Central memory CD8-positive, alpha-beta T cell (primary cell): ENCODE measurements around the gene SAP30BP.
A peak's percentile ranks its signal among the peaks of the same experiment; 100 is the strongest.

Experiments used
- ATAC-seq: fragments of 150-1000 bp; cut with Tn5 transposase; replicated peaks from 2 replicates; pipeline ENCODE4 v1.10.0; 2022; ENCODE audit warnings: mild to moderate bottlenecking, moderate FRiP score, moderate number of reproducible peaks; ENCODE audit not compliant: poor library complexity, severe bottlenecking; ENCODE audit errors: extremely low read depth
- DNase-seq, 2 donors: peaks; one replicate each; pipeline ENCODE4 v3.0.0; 2021; ENCODE audit warnings: low spot score in 2 of 2
- H3K27ac Mint-ChIP-seq: one replicate; pipeline ENCODE4 v1.8.0; 2022; ENCODE audit warnings: low read depth, mild to moderate bottlenecking, moderate library complexity, mixed read lengths
- H3K27me3 Mint-ChIP-seq: one replicate; pipeline ENCODE4 v1.8.0; 2022; ENCODE audit warnings: mixed read lengths
- H3K36me3 Mint-ChIP-seq: one replicate; pipeline ENCODE4 v1.8.0; 2022; ENCODE audit warnings: mild to moderate bottlenecking, moderate library complexity, mixed read lengths; ENCODE audit not compliant: insufficient read depth
- H3K4me1 Mint-ChIP-seq: one replicate; pipeline ENCODE4 v1.8.0; 2022; ENCODE audit warnings: mixed read lengths
- H3K4me3 Mint-ChIP-seq: one replicate; pipeline ENCODE4 v1.8.0; 2022; ENCODE audit warnings: mild to moderate bottlenecking, moderate library complexity, mixed read lengths
- H3K9me3 Mint-ChIP-seq: one replicate; pipeline ENCODE4 v1.8.0; 2022; ENCODE audit warnings: mixed read lengths

SAP30BP gene

DNA sequence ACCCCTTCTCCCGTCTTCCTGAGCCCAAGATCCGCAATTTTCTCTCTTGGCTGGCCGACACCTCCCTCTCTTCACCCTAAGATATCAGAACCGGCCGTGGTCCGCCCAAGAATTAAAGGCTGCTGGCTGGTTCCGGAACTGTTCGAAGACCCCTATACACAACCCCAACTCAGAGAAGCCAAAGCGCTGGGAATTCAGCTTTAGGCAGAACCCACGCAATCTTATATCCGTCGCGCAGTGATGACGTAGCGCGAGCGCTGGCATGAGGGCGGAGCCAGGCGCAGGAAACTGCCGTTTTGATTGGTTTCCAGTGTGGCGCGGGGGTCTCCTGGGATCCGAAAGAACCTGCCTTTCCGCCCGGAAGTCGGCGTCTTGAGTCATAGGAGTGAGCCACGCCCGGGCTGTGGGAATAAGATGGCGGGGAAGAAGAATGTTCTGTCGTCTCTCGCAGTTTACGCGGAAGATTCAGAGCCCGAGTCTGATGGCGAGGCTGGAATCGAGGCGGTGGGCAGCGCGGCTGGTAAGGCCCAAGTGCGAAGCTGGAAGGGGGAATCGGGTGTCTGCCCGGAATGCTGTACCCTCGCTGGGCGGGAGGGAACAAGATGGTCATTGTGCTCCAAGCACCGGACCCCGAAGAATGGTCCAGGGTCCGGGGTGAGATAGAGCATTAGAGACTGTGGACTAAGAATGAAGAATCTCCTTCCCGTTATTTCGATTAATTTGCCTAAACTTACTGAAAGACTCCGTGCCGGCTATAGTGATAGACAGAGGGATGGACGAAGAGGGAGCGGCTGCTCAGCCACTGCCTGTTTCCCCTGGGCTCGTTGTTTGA lies at the start of gene SAP30BP, which contains the start of gene RECQL5:
SAP30BP (plus strand) TSS at position 380 of the 832 bp plus-strand sequence; CDS start at position 415, 35 bp downstream.
RECQL5 (minus strand) TSS at position 196 of the 832 bp plus-strand sequence. CDS start 597 bp downstream, outside the sequence.
- DNase-seq: peak; percentile 84 to 98
- no peaks in the 10 kb centered on the region for H3K9me3 Mint-ChIP-seq
- H3K27ac Mint-ChIP-seq: peak within 1 kb of the TSS; percentile 72
- H3K4me3 Mint-ChIP-seq: no peak within 1 kb of the TSS
- ATAC-seq: peak; percentile 100
- H3K4me1 Mint-ChIP-seq: peaks cover 26% of the 10 kb centered on the region
- peaks cover 35% of the 10 kb centered on the region for H3K36me3 Mint-ChIP-seq
- H3K27me3 Mint-ChIP-seq: no peaks in the 10 kb centered on the region

DNA sequence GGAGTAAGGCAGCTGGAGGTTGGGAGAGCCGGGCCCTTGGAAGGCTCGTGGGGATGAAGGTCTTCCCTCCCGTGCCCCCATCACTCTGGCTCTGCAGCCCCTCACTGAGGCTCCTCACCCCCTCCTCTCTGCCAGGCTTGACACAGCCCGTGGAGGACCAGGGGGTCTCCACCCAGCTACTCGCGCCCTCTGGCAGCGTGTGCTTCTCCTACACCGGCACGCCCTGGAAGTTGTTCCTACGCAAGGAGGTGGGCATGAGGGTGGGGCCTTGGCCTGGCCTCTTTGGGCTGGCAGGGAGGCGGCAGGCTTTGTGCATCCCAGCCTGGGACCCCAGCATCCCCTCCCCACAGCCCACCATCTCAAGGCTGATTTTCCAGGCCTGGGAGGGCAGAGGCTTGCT lies 49.5 kb upstream of the SAP30BP start:
- Mint-ChIP-seq H3K4me3 (no peak overlapping the region), H3K36me3 (no peaks in the 10 kb centered on the region), H3K27me3 (no peaks in the 10 kb centered on the region), H3K4me1 (peaks cover 6% of the 10 kb centered on the region), H3K9me3 (no peaks in the 10 kb centered on the region), H3K27ac (no peak overlapping the region)
- ATAC-seq (no peak), DNase-seq (no peak)

DNA sequence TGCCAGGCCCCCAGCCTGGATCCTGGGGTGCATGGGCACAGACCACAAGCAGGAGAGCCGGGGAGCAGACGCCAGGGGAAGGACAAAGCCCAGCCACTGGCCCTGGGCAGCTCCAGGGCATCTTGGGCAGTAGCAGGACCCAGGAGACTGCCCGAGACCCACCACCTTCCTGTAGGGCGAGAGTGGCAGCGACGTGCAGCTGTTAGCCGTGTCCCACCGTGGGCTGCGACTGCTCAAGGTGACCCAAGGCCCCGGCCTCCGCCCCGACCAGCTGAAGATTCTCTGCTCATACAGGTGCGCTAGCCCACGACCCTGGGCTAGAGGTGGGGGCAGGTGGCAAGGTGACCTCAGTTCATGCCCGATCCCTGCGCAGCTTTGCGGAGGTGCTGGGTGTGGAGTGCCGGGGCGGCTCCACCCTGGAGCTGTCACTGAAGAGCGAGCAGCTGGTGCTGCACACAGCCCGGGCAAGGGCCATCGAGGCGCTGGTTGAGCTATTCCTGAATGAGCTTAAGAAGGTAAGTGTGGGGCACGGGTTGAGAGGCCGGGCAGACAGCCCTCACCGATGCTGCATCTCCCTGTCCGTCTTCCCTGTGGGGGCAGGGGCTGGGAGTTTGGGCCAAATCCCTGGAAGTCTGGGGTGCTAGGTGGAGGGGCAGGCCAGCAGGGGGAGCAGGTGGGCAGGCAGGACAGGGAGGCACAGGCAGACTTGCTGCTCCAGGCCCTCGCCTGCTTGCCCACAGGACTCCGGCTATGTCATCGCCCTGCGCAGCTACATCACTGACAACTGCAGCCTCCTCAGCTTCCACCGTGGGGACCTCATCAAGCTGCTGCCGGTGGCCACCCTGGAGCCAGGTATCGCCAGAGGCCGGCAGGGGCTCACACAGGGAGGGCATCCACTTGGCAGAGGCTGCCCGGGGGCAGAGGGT lies 47.4 kb upstream of the SAP30BP start:
- Mint-ChIP-seq H3K27me3 (no peaks in the 10 kb centered on the region), H3K27ac (no peak overlapping the region), H3K36me3 (no peaks in the 10 kb centered on the region), H3K4me3 (no peak overlapping the region), H3K9me3 (no peaks in the 10 kb centered on the region), H3K4me1 (peaks cover 6% of the 10 kb centered on the region)
- no peak for ATAC-seq
- no peak for DNase-seq

DNA sequence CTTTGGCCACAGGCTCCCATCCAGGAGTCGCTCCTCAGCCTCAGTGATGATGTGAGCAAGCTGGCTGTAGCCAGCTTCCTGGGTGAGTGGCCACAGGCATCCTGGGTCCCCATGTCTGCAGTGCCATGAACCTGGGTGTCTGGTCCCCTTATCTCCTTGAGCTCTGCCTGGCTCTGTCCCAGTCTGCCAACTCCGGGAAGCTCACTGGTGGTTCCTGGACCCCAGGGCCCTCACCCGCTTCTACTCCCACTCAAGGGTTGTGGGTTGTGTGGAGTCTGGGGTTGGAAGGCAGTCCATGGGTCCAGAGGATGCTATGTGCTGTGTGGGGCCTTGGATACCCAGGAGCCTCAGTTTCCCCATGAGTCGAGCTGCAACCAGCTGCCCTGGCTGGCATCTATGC lies 45.6 kb upstream of the SAP30BP start:
- no peak overlapping the region for H3K27ac Mint-ChIP-seq
- no peaks in the 10 kb centered on the region for H3K27me3 Mint-ChIP-seq
- H3K36me3 Mint-ChIP-seq: peaks cover 2% of the 10 kb centered on the region
- no peak for DNase-seq
- no peaks in the 10 kb centered on the region for H3K9me3 Mint-ChIP-seq
- H3K4me1 Mint-ChIP-seq: peaks cover 6% of the 10 kb centered on the region
- no peak for ATAC-seq
- no peak overlapping the region for H3K4me3 Mint-ChIP-seq

DNA sequence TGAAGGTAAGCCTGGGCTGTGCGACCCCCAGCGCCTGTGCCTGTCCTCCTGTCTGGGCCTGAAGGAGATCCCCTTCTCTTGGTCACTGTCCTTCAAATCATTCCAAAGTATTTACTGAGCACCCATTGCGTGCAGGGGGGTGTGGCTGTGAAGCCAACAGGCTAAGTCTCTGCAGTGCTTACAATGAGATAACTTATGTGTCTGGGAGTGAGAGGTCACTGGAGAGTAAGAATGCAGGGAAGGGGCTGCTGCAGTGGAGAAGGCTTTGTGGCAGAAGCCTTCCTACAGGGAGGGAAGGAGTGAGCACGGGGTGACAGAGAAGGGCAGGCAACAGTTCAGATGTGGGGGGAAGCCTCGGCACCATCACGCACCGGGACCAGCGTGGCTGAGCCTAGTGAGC lies 45.1 kb upstream of the SAP30BP start:
- no peaks in the 10 kb centered on the region for H3K27me3 Mint-ChIP-seq
- peaks cover 6% of the 10 kb centered on the region for H3K4me1 Mint-ChIP-seq
- ATAC-seq: no peak
- no peak for DNase-seq
- no peak overlapping the region for H3K27ac Mint-ChIP-seq
- H3K4me3 Mint-ChIP-seq: no peak overlapping the region
- peaks cover 2% of the 10 kb centered on the region for H3K36me3 Mint-ChIP-seq
- no peaks in the 10 kb centered on the region for H3K9me3 Mint-ChIP-seq

DNA sequence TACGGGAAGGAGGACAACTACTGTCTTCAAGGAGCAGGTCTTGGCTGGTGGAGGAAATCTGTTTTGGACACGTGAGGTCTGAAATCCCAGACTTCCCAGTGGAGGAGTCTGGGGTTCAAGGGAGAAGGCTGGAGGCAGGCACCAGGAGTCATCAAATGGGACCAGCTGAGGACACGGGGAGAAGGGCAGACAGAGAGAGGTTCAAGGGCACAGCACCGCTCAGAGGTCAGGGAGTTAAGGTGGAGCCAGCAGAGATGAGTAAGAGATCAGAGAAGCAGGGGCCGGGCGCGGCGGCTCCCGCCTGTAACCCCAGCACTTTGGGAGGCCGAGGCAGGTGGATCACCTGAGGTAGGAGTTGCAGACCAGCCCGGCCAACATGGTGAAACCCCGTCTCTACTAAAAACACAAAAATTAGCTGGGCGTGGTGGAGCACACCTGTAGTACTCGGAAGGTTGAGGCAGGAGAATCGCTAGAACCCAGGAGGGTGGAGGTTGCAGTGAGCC lies 44.3 kb upstream of the SAP30BP start:
- Mint-ChIP-seq H3K27me3 (no peaks in the 10 kb centered on the region), H3K4me3 (no peak overlapping the region), H3K27ac (no peak overlapping the region), H3K4me1 (peaks cover 6% of the 10 kb centered on the region), H3K9me3 (no peaks in the 10 kb centered on the region), H3K36me3 (peaks cover 2% of the 10 kb centered on the region)
- ATAC-seq (no peak), DNase-seq (no peak)

DNA sequence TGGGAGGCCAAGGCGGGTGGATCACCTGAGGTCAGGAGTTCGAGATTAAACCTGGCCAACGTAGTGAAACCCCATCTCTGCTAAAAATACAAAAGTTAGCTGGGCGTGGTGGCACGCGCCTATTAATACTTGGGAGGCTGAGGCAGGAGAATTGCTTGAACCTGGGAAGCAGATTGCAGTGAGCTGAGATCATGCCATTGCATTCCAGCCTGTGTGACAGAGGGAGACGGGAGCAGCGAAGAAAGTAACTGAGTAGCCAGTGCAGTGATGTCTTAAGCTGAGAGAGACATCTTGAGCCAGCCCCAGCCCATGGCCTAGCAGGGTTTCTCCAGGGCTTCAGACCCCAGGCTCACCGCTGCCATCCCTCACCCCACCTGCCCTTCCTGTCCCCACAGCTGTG lies 43.8 kb upstream of the SAP30BP start:
- ATAC-seq: no peak
- peak overlapping the region; percentile 25 for H3K27ac Mint-ChIP-seq
- no peak overlapping the region for H3K4me3 Mint-ChIP-seq
- H3K4me1 Mint-ChIP-seq: peaks cover 6% of the 10 kb centered on the region
- no peaks in the 10 kb centered on the region for H3K9me3 Mint-ChIP-seq
- DNase-seq: no peak
- H3K27me3 Mint-ChIP-seq: no peaks in the 10 kb centered on the region
- H3K36me3 Mint-ChIP-seq: peaks cover 2% of the 10 kb centered on the region

DNA sequence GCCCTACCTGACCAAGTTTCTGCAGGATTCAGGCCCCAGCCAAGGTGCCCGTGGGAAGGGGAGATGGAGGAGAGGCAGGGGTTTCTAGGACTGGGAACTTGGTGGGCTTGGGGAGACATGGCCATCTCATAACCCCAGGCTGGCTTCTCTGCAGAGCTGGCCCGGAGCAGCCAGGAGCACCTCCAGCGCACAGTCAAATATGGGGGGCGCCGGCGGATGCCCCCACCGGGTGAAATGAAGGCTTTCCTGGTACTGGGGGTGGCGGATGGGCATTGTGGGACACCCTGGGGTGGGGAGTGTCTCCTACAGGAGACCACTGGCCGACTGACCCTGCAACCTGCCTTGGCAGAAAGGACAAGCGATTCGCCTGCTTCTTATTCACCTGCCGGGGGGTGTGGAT lies 43.1 kb upstream of the SAP30BP start:
- peaks cover 2% of the 10 kb centered on the region for H3K36me3 Mint-ChIP-seq
- ATAC-seq (no peak), DNase-seq (no peak)
- no peak overlapping the region for H3K4me3 Mint-ChIP-seq
- peak overlapping the region; percentile 25 for H3K27ac Mint-ChIP-seq
- H3K4me1 Mint-ChIP-seq: peaks cover 6% of the 10 kb centered on the region
- no peaks in the 10 kb centered on the region for H3K27me3 Mint-ChIP-seq
- no peaks in the 10 kb centered on the region for H3K9me3 Mint-ChIP-seq

DNA sequence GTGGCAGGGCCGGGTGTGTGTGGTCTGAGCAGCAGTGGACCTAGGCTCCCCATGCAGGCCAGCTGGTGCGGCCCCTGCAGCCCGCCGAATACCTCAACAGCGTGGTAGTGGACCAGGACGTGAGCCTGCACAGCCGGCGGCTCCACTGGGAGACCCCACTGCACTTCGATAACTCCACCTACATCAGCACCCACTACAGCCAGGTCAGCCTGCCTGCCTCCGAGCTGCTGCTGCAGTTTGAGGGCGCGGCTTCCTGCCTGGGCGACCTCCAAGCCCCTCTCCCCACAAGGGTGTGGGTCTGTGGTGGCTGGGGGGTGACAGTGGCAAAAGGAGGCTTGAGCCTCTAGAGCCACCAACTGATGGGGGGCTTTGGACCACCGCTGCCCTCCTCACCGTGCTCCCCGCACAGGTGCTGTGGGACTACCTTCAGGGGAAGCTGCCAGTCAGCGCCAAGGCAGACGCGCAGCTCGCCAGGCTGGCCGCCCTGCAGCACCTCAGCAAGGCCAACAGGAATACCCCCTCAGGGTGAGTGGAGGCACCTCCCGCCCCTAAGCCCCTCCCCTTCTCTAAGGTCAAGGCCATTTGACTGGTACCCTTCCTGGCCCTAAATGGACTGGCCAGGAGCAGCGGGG lies 42.3 kb upstream of the SAP30BP start:
- peaks cover 6% of the 10 kb centered on the region for H3K4me1 Mint-ChIP-seq
- H3K27ac Mint-ChIP-seq: no peak overlapping the region
- H3K27me3 Mint-ChIP-seq: no peaks in the 10 kb centered on the region
- H3K9me3 Mint-ChIP-seq: no peaks in the 10 kb centered on the region
- no peak for ATAC-seq
- no peak for DNase-seq
- H3K36me3 Mint-ChIP-seq: peaks cover 2% of the 10 kb centered on the region
- H3K4me3 Mint-ChIP-seq: no peak overlapping the region

DNA sequence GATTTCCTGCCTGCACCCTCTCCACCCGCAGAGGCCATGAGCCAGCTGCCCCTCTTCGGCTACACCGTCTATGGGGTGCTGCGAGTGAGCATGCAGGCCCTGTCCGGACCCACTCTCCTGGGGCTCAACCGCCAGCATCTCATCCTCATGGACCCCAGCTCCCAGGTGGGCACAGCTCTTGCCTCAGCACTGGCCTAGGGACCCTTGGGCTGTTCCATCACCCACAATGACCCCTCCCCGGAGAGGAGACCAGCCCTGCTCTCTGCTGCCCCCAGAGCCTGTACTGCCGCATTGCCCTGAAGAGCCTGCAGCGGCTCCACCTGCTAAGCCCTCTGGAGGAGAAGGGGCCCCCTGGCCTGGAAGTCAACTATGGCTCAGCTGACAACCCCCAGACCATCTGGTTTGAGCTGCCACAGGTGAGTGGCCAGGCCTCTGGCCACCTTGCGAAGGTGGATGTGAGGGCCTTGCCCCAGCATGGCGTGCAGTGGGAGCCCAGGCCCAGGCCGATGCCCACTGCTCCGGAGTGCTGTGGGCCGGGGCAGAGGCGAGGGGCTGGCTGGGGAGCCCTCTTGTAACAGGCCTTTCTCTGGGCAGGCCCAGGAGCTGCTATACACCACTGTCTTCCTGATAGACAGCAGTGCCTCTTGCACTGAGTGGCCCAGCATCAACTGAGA lies 41.2 kb upstream of the SAP30BP start:
- H3K36me3 Mint-ChIP-seq: peaks cover 2% of the 10 kb centered on the region
- H3K9me3 Mint-ChIP-seq: no peaks in the 10 kb centered on the region
- peaks cover 6% of the 10 kb centered on the region for H3K4me1 Mint-ChIP-seq
- H3K4me3 Mint-ChIP-seq: no peak overlapping the region
- ATAC-seq (no peak), DNase-seq (no peak)
- H3K27ac Mint-ChIP-seq: no peak overlapping the region
- H3K27me3 Mint-ChIP-seq: no peaks in the 10 kb centered on the region

DNA sequence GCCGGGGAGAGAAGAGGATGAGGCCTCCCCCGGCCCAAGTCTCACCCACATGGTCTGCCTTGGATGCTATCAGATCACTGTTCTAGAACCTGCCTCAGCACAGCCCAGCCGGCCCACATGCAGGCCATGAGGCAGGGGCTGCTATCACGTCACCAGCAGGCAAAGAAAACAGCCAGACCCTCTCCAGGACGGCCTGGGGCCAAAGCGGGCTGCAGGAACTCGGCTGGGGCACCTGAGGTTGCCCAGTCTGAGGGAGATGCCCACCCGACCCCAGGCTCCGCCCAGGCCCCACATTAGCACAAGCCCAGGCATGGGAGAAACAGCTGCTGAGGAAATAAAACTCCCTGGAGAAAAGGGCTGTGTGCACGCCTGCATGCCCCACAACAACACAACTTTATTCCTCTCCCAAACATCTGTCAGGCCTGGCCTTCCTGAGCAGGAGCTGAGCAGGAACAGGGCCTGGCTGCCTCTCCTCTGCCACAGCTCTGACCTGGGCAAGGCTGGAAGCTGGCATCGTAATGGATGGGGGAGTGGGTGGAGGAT lies 40.6 kb upstream of the SAP30BP start:
- H3K9me3 Mint-ChIP-seq: no peaks in the 10 kb centered on the region
- H3K27me3 Mint-ChIP-seq: no peaks in the 10 kb centered on the region
- H3K27ac Mint-ChIP-seq: no peak overlapping the region
- peaks cover 2% of the 10 kb centered on the region for H3K36me3 Mint-ChIP-seq
- H3K4me3 Mint-ChIP-seq: no peak overlapping the region
- peaks cover 6% of the 10 kb centered on the region for H3K4me1 Mint-ChIP-seq
- ATAC-seq (no peak), DNase-seq (no peak)
